MM.1S (cell line): ENCODE data around the gene UBE2B.

ENCODE experiments used
- DNase-seq: peaks from one replicate; pipeline ENCODE4 v3.0.0-alpha.2; 2015
- H2AFZ ChIP-seq: fragments of 300-600 bp; sonication (generic); 2 replicates; pipeline ENCODE4 v1.6.0; 2016; ENCODE audit warnings: antibody characterized with exemption, low read length
- H3F3A ChIP-seq: fragments of 300-600 bp; sonication (generic); 2 replicates; pipeline ENCODE4 v1.6.1; 2016; ENCODE audit warnings: mild to moderate bottlenecking, antibody characterized with exemption, low read length, moderate library complexity, mixed read lengths; ENCODE audit not compliant: insufficient read depth
- H3K27ac ChIP-seq: fragments of 300-600 bp; sonication (generic); 2 replicates; pipeline ENCODE4 v1.5.1; 2016; ENCODE audit warnings: mild to moderate bottlenecking, low read length
- H3K27me3 ChIP-seq: fragments of 300-600 bp; sonication (generic); replicated peaks from 2 replicates; pipeline ENCODE4 v1.6.0; 2016; ENCODE audit warnings: low read length; ENCODE audit not compliant: insufficient read depth
- H3K36me3 ChIP-seq: fragments of 300-600 bp; sonication (generic); replicated peaks from 2 replicates; pipeline ENCODE4 v1.6.1; 2016; ENCODE audit warnings: mild to moderate bottlenecking, low read length, mixed read lengths; ENCODE audit not compliant: insufficient read depth
- H3K4me1 ChIP-seq: fragments of 300-600 bp; sonication (generic); 2 replicates; pipeline ENCODE4 v1.6.1; 2016; ENCODE audit warnings: low read length, mixed read lengths
- H3K4me2 ChIP-seq: fragments of 300-600 bp; sonication (generic); 2 replicates; pipeline ENCODE4 v1.6.0; 2016; ENCODE audit warnings: low read depth, low read length
- H3K4me3 ChIP-seq: fragments of 300-600 bp; sonication (generic); 2 replicates; pipeline ENCODE4 v1.5.1; 2016; ENCODE audit warnings: low read length, mixed read lengths
- H3K79me2 ChIP-seq: fragments of 300-600 bp; sonication (generic); 2 replicates; pipeline ENCODE4 v1.6.1; 2016; ENCODE audit warnings: mixed run types, low read length, mixed read lengths
- H3K9ac ChIP-seq: fragments of 300-600 bp; sonication (generic); 2 replicates; pipeline ENCODE4 v1.6.1; 2016; ENCODE audit warnings: low read length, mixed read lengths
- H3K9me2 ChIP-seq: fragments of 300-600 bp; sonication (generic); replicated peaks from 2 replicates; pipeline ENCODE4 v1.6.1; 2016; ENCODE audit warnings: mild to moderate bottlenecking, low read length, mixed read lengths; ENCODE audit not compliant: insufficient read depth
- H3K9me3 ChIP-seq: fragments of 300-600 bp; sonication (generic); replicated peaks from 2 replicates; pipeline ENCODE4 v1.6.1; 2016; ENCODE audit warnings: mild to moderate bottlenecking, low read length, mixed read lengths; ENCODE audit not compliant: insufficient read depth
- H4K20me1 ChIP-seq: fragments of 300-600 bp; sonication (generic); 2 replicates; pipeline ENCODE4 v1.6.1; 2016; ENCODE audit warnings: mild to moderate bottlenecking, low read length, moderate library complexity, mixed read lengths; ENCODE audit not compliant: insufficient read depth
- EZH2 ChIP-seq: fragments of 300-600 bp; sonication (generic); optimal IDR thresholded peaks from 2 replicates; pipeline ENCODE3; 2017; ENCODE audit warnings: low read depth, mild to moderate bottlenecking, antibody characterized with exemption, low read length, mixed read lengths
- EZH2phosphoT487 ChIP-seq: fragments of 300-600 bp; sonication (generic); IDR thresholded peaks from 2 replicates; pipeline ENCODE4 v1.6.1; 2018; ENCODE audit warnings: antibody characterized with exemption, low read length
- TF ChIP-seq, protein P1 (sequence below): fragments of 300-600 bp; sonication (generic); IDR thresholded peaks from 2 replicates; pipeline ENCODE4 v1.5.1; 2016; ENCODE audit warnings: antibody characterized with exemption, low read length, mixed read lengths

The UBE2B gene

DNA sequence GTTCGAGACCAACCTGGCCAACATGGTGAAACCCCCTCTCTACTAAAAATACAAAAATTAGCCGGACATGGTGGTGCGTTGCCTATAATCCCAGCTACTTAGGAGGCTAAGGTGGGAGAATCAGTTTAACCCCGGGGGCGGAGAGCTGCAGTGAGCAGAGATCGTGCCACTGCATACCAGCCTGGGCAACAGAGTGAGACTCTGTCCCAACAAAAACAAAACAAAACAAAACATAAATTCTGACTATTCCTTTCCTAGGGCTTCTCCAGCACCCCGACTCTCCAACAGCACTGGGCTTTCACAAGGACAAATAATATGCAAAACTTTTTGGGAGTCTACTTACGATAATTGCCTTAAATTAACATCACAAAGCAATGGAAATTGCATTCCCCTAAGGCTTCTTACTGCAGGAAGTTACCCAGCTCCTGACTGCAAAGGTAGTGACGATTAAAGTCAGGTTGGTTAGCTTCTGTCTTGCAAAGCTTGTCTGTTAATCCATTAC is 56.2 kb downstream of the UBE2B start:
- no peak for TF ChIP-seq EZH2
- TF ChIP-seq, protein P1, sequence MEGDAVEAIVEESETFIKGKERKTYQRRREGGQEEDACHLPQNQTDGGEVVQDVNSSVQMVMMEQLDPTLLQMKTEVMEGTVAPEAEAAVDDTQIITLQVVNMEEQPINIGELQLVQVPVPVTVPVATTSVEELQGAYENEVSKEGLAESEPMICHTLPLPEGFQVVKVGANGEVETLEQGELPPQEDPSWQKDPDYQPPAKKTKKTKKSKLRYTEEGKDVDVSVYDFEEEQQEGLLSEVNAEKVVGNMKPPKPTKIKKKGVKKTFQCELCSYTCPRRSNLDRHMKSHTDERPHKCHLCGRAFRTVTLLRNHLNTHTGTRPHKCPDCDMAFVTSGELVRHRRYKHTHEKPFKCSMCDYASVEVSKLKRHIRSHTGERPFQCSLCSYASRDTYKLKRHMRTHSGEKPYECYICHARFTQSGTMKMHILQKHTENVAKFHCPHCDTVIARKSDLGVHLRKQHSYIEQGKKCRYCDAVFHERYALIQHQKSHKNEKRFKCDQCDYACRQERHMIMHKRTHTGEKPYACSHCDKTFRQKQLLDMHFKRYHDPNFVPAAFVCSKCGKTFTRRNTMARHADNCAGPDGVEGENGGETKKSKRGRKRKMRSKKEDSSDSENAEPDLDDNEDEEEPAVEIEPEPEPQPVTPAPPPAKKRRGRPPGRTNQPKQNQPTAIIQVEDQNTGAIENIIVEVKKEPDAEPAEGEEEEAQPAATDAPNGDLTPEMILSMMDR: no peak
- no peak for TF ChIP-seq EZH2phosphoT487
- H3K4me1 ChIP-seq: no peaks in the 10 kb centered on the region
- no peak overlapping the region for H3K4me3 ChIP-seq
- no peaks in the 10 kb centered on the region for H3K36me3 ChIP-seq
- no peaks in the 10 kb centered on the region for H3K27me3 ChIP-seq
- no peak overlapping the region for H3K4me2 ChIP-seq
- no peaks in the 10 kb centered on the region for H4K20me1 ChIP-seq
- DNase-seq: no peak
- H3K9me3 ChIP-seq: no peaks in the 10 kb centered on the region
- no peaks in the 10 kb centered on the region for H3K9me2 ChIP-seq
- H3K9ac ChIP-seq: no peak overlapping the region
- no peaks in the 10 kb centered on the region for H3K79me2 ChIP-seq
- no peaks in the 10 kb centered on the region for H3F3A ChIP-seq
- H2AFZ ChIP-seq: no peak overlapping the region
- no peak overlapping the region for H3K27ac ChIP-seq

DNA sequence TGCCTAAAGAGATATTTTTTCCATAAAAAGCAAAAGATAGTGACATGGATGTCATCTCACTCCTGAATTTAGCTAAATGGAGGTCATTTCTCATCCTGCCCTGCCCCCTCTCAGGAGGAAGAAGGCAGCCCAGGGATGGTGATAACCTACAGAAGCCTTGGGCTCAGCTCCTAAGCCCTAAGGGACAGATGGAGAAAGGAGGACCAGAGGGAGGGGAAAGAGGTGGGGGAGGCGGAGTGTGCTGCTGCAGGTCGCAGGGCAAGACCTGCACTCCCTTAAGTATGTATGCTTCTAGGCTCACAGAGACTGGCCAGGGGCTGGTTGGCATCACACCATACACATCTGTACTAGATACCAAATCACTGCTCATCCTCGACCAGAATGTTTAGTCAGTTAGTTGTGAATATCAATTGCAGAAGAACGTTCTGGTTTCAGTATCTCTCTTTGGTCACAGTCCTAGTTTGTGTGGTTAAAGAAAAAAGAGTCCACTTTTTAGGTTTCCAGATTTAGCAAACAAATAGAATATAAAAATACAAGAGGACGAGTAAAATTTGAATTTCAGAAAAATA is 58.7 kb downstream of the UBE2B start:
- Histone ChIP-seq H3K79me2 (no peaks in the 10 kb centered on the region), H4K20me1 (no peaks in the 10 kb centered on the region), H3K9me3 (no peaks in the 10 kb centered on the region), H3F3A (no peaks in the 10 kb centered on the region), H3K9me2 (no peaks in the 10 kb centered on the region), H3K27ac (no peak overlapping the region), H3K4me3 (no peak overlapping the region), H3K4me1 (no peaks in the 10 kb centered on the region), H3K36me3 (no peaks in the 10 kb centered on the region), H3K9ac (no peak overlapping the region), H3K4me2 (no peak overlapping the region), H2AFZ (no peak overlapping the region), H3K27me3 (no peaks in the 10 kb centered on the region)
- DNase-seq: no peak
- TF ChIP-seq, protein P1: no peak
- no peak for TF ChIP-seq EZH2

DNA sequence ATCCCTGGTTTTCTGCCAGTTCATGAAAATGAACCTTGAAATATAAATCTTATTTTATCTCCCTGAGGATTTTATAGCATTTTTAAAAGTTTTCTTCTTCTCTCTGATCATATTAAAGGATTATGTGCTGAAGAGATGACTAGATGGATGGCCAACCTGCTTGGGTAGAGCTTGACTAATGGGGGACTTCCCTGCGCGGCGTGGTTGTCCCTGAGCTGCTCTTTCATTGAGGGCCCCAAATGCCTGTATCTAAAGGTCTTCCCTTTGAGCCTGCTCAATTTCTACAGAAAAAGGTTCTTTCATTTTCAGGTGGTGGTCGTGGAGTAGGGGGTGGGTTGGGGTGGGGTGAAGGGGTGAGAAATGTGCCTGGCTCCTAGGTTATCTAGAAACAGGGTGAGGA is 60.8 kb downstream of the UBE2B start:
- DNase-seq: no peak
- H2AFZ ChIP-seq: no peak overlapping the region
- H3K79me2 ChIP-seq: no peaks in the 10 kb centered on the region
- peaks cover 6% of the 10 kb centered on the region for H3F3A ChIP-seq
- H3K27me3 ChIP-seq: no peaks in the 10 kb centered on the region
- H3K4me2 ChIP-seq: no peak overlapping the region
- H3K4me3 ChIP-seq: no peak overlapping the region
- no peaks in the 10 kb centered on the region for H4K20me1 ChIP-seq
- no peaks in the 10 kb centered on the region for H3K9me3 ChIP-seq
- TF ChIP-seq EZH2phosphoT487 (no peak), EZH2 (no peak)
- TF ChIP-seq, protein P1: no peak
- peaks cover 13% of the 10 kb centered on the region for H3K4me1 ChIP-seq
- no peak overlapping the region for H3K27ac ChIP-seq
- H3K36me3 ChIP-seq: no peaks in the 10 kb centered on the region
- H3K9me2 ChIP-seq: no peaks in the 10 kb centered on the region
- H3K9ac ChIP-seq: no peak overlapping the region
